Tibial nerve (tissue), 4 donors: ENCODE measurements around the gene MRLN.

ENCODE experiments used
- EP300 ChIP-seq, 2 donors: sonication (generic); formaldehyde crosslinking; IDR thresholded peaks; one replicate each; pipeline ENCODE4 v1.6.1; 2017; ENCODE audit warnings: antibody characterized with exemption in 2 of 2, mild to moderate bottlenecking in 1 of 2
- POLR2A ChIP-seq, 2 donors: fragments of 450-650 bp; IDR thresholded peaks; one replicate each; pipeline ENCODE4 v1.6.1; 2017; ENCODE audit warnings: antibody characterized with exemption in 2 of 2, mild to moderate bottlenecking in 2 of 2, moderate library complexity in 2 of 2
- TF ChIP-seq, protein P1 (sequence below), 5 experiments: fragments of 200-600 bp in 3 of 5; fragments of 450-650 bp in 2 of 5; sonication (generic) in 3 of 5; IDR thresholded peaks; one replicate each; pipeline ENCODE4 v1.5.1; 2016 to 2019; ENCODE audit warnings: antibody characterized with exemption in 5 of 5, mild to moderate bottlenecking in 3 of 5, moderate library complexity in 2 of 5

DNA sequence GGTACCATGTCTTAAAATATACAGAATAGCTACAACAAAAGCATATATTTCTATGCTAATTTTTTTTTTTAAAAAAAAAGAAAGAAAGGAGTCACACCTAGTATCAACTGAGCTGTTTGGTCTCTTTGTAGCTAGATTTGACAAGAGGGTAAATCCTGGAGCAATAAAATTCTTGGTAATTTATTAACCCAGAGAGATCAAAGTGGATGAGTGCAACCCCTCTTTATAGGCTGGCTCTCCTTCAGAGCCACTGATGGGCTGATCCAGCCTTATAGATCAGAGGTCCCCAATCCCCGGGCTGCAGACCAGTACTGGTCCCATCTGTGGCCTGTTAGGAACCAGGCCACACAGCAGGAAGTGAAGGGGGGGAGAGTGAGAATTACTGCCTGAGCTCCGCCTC lies 19.8 kb upstream of the MRLN start:
- TF ChIP-seq POLR2A (IDR thresholded peaks at IDR 0.05) (no peak), EP300 (IDR thresholded peaks at IDR 0.05) (no peak)
- TF ChIP-seq, protein P1, sequence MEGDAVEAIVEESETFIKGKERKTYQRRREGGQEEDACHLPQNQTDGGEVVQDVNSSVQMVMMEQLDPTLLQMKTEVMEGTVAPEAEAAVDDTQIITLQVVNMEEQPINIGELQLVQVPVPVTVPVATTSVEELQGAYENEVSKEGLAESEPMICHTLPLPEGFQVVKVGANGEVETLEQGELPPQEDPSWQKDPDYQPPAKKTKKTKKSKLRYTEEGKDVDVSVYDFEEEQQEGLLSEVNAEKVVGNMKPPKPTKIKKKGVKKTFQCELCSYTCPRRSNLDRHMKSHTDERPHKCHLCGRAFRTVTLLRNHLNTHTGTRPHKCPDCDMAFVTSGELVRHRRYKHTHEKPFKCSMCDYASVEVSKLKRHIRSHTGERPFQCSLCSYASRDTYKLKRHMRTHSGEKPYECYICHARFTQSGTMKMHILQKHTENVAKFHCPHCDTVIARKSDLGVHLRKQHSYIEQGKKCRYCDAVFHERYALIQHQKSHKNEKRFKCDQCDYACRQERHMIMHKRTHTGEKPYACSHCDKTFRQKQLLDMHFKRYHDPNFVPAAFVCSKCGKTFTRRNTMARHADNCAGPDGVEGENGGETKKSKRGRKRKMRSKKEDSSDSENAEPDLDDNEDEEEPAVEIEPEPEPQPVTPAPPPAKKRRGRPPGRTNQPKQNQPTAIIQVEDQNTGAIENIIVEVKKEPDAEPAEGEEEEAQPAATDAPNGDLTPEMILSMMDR (IDR thresholded peaks at IDR 0.05) = no peak
